ENCODE results near the gene POC1A. TPM values are rescaled to one million over a fixed set of nuclear protein-coding genes. Genes with fewer than 3 reads are reported as not detected.
A peak's percentile ranks its signal among the peaks of the same experiment; 100 is the strongest.

The POC1A gene
- total RNA-seq, 1 donor from 2014 or later = 5.7 TPM

DNA sequence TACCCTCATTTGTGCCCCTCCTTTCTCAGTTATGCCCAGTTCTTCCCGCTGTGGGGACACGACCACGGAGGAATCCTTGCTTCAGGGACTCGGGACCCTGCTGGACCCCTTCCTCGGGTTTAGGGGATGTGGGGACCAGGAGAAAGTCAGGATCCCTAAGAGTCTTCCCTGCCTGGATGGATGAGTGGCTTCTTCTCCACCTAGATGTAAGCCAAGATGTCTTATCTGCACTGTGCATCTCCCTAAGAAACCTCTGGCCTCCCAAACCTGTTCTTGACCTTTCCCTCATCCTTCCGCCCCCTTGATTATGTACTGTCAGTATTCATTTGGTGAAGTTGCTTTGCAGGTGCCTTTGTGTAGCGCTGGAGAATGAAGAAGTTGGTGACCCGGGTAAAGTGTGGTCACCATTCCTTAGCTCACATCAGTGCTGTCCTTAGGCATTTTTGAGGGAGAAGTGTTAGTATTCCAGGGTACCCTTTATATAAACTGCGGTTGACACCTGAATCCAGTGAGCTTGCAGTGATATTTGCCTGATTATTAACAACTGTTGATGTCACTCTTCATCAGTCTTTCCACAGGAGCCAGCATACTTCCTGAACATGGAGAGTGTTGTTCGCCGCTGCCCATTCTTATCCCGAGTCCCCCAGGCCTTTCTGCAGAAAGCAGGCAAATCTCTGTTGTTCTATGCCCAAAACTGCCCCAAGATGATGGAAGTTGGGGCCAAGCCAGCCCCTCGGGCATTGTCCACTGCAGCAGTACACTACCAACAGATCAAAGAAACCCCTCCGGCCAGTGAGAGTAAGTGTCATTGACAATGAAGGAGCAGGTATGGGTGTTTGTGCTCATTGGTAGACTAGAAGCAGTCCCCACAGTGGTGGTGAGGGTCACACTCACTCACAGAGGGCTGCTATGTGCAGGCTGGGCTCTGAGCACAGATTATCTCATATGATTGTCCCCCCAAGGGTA, 44.7 kb upstream of the POC1A start:
- TF ChIP-seq, protein P1, sequence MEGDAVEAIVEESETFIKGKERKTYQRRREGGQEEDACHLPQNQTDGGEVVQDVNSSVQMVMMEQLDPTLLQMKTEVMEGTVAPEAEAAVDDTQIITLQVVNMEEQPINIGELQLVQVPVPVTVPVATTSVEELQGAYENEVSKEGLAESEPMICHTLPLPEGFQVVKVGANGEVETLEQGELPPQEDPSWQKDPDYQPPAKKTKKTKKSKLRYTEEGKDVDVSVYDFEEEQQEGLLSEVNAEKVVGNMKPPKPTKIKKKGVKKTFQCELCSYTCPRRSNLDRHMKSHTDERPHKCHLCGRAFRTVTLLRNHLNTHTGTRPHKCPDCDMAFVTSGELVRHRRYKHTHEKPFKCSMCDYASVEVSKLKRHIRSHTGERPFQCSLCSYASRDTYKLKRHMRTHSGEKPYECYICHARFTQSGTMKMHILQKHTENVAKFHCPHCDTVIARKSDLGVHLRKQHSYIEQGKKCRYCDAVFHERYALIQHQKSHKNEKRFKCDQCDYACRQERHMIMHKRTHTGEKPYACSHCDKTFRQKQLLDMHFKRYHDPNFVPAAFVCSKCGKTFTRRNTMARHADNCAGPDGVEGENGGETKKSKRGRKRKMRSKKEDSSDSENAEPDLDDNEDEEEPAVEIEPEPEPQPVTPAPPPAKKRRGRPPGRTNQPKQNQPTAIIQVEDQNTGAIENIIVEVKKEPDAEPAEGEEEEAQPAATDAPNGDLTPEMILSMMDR (IDR thresholded peaks at IDR 0.05) = no peak
- Mint-ChIP-seq H3K27me3 (ENCODE audit: low read depth) (no peaks in the 10 kb centered on the region), H3K9me3 (ENCODE audit: low read depth) (no peaks in the 10 kb centered on the region), H3K4me1 (ENCODE audit: low read depth) (peaks cover 41% of the 10 kb centered on the region), H3K4me3 (ENCODE audit: unreplicated experiment) (peak overlapping the region; percentile 98), H3K27ac (ENCODE audit: unreplicated experiment) (peak overlapping the region; percentile 94), H3K36me3 (ENCODE audit: low read depth) (peaks cover 19% of the 10 kb centered on the region)
- no peak for DNase-seq (ENCODE audit: low spot score)

GRCh38 chr3:52197842-52198625, 43.8 kb upstream of the POC1A start, which contains the start of gene ALAS1:
Gene ALAS1 (plus strand): TSS chr3:52198160. CDS start chr3:52199242, 1,082 bp downstream.
- Mint-ChIP-seq H3K27ac (ENCODE audit: unreplicated experiment) (peak within 1 kb of the TSS; percentile 94), H3K36me3 (ENCODE audit: low read depth) (peaks cover 13% of the 10 kb centered on the region), H3K9me3 (ENCODE audit: low read depth) (no peaks in the 10 kb centered on the region), H3K4me3 (ENCODE audit: unreplicated experiment) (peak within 1 kb of the TSS; percentile 98), H3K27me3 (ENCODE audit: low read depth) (no peaks in the 10 kb centered on the region), H3K4me1 (ENCODE audit: low read depth) (peaks cover 42% of the 10 kb centered on the region)
- TF ChIP-seq, protein P1 (IDR thresholded peaks at IDR 0.05) = no peak
- no peak for DNase-seq (ENCODE audit: low spot score)

DNA sequence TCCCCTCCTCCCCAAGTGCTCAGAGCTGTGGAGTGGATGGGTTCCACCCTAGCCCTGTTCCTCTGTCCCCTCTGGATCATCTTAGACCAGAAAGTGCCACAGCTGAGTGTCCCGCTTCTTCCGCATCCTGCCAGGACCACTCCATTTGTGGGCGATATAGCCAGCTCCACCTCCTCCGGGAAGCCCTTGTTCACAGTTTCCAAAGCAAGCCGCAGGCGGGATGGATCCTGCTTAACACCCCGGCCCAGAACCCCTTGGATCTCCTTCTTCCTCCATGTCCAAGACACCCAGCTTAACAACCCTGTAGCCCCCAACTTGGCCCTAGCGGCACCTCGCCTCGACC, 43.2 kb upstream of the POC1A start:
- H3K27me3 Mint-ChIP-seq (ENCODE audit: low read depth) = no peaks in the 10 kb centered on the region

GRCh38 chr3:52196977-52197376, 42.8 kb upstream of the POC1A start:
- TF ChIP-seq, protein P1 (IDR thresholded peaks at IDR 0.05) = no peak
- Mint-ChIP-seq H3K4me3 (ENCODE audit: unreplicated experiment) (no peak overlapping the region), H3K4me1 (ENCODE audit: low read depth) (peaks cover 42% of the 10 kb centered on the region), H3K27ac (ENCODE audit: unreplicated experiment) (peak overlapping the region; percentile 63), H3K9me3 (ENCODE audit: low read depth) (no peaks in the 10 kb centered on the region), H3K27me3 (ENCODE audit: low read depth) (no peaks in the 10 kb centered on the region), H3K36me3 (ENCODE audit: low read depth) (peaks cover 9% of the 10 kb centered on the region)
- DNase-seq (ENCODE audit: low spot score) = no peak

More for the DNA sequence above, 43.2 kb upstream of the POC1A start:
- DNase-seq (ENCODE audit: low spot score) = no peak
- H3K9me3 Mint-ChIP-seq (ENCODE audit: low read depth) = no peaks in the 10 kb centered on the region
- TF ChIP-seq, protein P1 (IDR thresholded peaks at IDR 0.05) = no peak
- peak overlapping the region; percentile 98 for H3K4me3 Mint-ChIP-seq (ENCODE audit: unreplicated experiment)
- peaks cover 44% of the 10 kb centered on the region for H3K4me1 Mint-ChIP-seq (ENCODE audit: low read depth)
- H3K36me3 Mint-ChIP-seq (ENCODE audit: low read depth) = peaks cover 11% of the 10 kb centered on the region
- peak overlapping the region; percentile 63 for H3K27ac Mint-ChIP-seq (ENCODE audit: unreplicated experiment)

DNA sequence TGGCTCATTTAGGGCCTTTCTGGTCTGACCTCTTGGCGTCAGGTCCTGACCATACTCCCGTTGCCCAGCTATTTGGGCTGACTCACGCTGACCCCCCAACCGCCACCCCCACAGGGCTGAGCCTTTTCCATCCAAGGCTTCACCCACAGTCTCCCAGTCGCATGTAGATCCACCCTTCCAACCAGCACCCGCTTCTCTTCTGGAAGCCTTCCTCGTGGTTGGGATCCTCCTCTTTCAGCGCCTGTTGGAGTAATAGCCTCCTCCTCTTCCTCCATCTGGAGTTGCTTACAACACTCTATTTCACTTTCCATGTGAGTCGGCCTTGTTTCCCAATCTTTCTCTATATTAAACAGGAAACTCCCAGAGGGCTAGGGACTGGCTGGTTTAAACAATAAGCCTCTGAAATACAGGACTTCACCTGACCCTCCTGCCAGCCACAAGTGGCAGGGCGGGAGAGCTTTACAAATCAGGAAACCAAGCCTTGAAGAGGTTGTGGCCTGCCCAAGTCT, 41.7 kb upstream of the POC1A start:
- DNase-seq (ENCODE audit: low spot score) = no peak
- H3K36me3 Mint-ChIP-seq (ENCODE audit: low read depth) = peaks cover 3% of the 10 kb centered on the region
- H3K27me3 Mint-ChIP-seq (ENCODE audit: low read depth) = no peaks in the 10 kb centered on the region
- no peaks in the 10 kb centered on the region for H3K9me3 Mint-ChIP-seq (ENCODE audit: low read depth)
- peaks cover 35% of the 10 kb centered on the region for H3K4me1 Mint-ChIP-seq (ENCODE audit: low read depth)
- TF ChIP-seq, protein P1 (IDR thresholded peaks at IDR 0.05) = no peak
- H3K4me3 Mint-ChIP-seq (ENCODE audit: unreplicated experiment) = no peak overlapping the region
- no peak overlapping the region for H3K27ac Mint-ChIP-seq (ENCODE audit: unreplicated experiment)

Data from chondrocyte (in vitro differentiated cells).